DMS 273 (cell line): Measurements from ENCODE around the gene HMGCS2.
"Not testable (repeated sequence)": the region's sequence is repeated elsewhere in the genome, so short reads cannot be mapped to it uniquely, and the experiment has no call there.

Experiments used
- DNase-seq: peaks from one replicate; lab custom pipeline; 2025; ENCODE audit not compliant: unreplicated experiment; lab: John Stamatoyannopoulos, UW

Gene HMGCS2

GRCh38 chr1:119790451-119791198 is 21.9 kb upstream of the HMGCS2 start:
- no peak for DNase-seq

DNA sequence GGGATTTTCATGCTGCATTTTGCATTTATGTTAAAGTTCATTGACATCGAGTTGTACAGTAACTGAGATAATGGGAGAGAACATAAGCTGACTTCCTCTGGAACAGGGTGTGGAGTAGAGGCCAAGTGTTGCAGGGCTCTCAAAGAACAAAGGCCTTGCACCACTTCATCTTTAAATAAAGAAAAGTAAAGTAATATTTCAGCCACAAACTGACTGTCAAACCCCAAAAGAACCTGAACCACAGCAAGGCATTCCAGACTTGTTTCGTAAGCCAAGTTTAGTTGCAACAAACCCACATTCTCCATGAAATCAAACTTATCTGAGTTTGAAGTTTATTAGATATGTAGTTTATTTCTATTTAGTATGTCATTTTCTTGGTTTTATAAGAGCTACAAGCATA is 19.1 kb upstream of the HMGCS2 start:
- no peak for DNase-seq

GRCh38 chr1:119786473-119787050 is 17.9 kb upstream of the HMGCS2 start:
- peak; percentile 32 for DNase-seq

DNA sequence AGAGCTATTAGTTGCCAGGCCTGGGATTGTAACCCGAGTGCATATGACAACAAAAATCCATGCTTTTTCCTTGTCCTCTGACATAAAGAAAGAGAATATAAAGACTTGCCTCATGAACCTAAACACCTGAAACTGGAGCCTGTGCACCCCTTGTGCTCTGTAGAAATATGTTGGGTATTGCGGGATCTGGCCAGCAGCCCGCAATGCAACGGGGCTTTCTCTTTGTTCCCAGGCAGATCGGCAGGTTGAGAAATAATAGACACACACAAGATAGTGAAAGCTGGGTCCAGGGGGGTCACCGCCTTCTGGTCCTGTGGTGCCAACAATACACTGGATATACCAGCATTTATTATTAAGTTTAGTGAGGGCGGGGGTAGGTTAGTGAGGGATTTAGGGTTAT is 17.3 kb upstream of the HMGCS2 start:
- not testable (repeated sequence) for DNase-seq

- DNase-seq, result no peak
These were observed 15.6 kb upstream of the HMGCS2 start for GRCh38 chr1:119784191-119784781.

- DNase-seq, result no peak
These were observed 14.9 kb upstream of the HMGCS2 start for GRCh38 chr1:119783354-119784185.

- no peak for DNase-seq
These were observed 14.1 kb upstream of the HMGCS2 start for GRCh38 chr1:119782631-119783325.

DNA sequence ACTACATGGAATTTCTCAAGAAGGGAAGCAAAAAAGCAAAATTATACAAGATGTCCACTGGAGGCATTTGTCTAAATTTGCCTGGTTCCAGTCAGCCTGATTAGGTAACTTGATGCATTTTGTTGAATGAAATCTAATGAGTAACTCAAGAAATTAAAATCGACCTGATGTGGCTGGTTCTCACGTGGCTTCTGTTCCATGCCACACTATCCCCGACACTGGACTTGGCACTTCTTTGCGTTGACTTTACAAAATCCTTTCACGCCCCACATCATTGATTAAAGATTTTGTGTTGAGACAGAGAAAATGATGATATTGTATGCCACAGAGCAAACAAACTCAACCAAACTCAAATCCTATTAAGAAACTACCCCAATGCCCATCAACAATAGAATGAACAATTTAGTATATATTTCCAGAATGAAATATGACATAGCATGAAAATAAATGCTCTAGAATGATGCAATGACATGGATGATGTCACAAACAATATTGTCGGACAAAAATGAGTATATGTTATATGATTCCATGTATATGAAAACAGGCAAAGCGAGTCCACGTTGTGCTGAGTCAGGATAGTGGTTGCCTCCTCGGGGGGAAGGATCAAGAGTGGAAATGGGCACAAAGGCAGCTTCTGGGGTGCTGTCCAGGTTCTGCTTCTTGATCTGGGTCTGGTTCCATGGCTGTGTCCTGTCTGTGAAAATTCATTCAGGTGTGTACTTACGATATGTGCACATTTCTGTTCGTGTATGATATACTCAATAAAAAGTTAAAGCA is 12.9 kb upstream of the HMGCS2 start:
- DNase-seq, result no peak

DNA sequence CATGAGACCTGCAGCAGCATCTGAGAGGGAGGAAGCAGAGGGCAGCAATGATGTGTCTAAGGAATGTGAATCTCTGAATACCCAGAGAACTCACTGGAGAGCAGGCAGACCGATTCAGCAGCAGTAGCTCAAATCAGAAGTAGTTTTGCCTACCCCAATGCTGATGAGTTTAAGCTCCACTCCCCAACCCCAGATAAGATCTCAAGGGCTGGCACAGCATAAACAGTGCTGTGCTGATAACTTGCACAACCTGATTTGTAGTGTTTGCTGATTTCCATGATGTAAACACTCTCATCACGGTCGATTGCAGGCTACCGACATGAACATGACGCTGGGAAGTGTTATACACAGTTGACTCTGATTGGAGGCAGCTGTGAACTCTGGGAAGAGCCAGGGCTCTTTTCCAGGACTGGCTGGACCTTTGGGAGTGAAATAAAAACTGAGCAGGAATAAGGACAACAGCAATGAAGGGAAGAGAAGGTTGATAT is 11.2 kb upstream of the HMGCS2 start:
- DNase-seq, result peak; percentile 35

DNA sequence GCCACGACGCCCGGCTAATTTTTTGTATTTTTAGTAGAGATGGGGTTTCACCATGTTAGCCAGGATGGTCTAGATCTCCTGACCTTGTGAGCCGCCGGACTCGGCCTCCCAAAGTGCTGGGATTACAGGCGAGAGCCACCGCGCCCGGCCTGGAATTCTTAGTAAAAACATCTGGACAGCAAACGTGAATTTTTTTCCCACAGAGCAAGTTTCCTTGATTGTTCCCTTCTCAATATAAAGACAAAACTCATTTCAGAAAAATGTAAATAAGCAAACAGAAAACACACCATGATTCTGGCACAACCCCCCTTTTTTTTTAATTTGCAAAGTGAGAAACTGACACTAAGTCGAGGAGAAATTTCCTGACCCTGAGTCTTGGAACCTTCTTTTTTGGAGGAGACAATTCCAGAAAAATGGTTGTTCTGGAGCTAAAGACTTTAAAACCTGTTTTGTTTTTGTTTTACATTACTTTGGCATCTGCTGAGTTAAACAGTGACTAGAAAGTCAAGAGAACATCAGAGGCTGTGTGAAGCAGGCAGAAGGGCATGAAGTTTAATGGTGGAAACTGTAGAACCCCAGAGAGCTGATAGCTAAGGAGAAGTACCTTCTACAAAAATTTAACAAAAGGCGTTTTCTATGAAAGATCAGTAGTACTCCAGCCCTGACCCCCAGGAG is 10.3 kb upstream of the HMGCS2 start:
- no peak for DNase-seq

DNA sequence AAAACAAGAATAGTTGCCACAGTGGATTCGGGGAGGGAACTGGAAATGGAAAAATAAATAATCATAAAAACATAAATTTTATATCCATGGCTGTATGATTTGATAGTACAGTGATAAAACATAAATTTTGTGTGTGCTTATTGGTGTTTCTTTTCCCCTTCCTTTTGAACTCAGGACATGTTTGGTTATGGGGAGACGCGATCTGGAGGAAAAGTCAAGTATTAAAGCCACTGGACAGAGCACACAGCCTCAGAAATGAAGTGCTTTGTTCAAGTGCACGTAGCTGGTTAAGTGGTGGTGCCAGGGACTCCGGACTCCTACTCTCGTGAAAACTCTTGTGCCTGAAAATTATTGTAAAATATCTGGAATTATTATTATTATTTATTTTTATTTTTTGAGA is 9.7 kb upstream of the HMGCS2 start:
- DNase-seq, result no peak

GRCh38 chr1:119774746-119775490 is 6.2 kb upstream of the HMGCS2 start:
- DNase-seq, result no peak

DNA sequence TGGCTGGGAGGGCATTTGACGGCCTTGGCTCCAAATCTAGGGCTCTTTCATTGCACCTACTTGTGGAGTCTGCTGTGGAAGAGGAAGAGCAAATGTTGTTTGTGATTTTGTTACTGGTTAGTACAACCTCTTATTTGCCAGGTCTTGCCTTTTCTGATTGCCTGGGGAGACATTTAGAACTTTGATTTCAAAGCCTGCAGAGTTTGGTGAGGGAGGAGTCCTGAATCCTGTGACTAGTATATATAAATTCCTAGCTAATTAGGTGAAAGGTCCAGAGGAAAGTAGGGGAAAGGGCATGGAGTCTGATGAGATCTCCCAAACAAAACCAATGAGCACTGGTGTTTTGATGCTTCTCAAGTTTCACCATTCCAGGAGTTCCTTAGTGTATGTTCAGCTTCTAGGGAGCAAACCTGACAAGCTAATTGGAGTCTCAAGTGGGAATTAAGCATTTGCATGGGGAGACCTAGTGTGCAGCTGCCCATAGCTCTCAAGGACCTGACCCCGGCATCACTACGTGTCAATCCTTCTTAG is 5.1 kb upstream of the HMGCS2 start:
- peak; percentile 41 for DNase-seq

DNA sequence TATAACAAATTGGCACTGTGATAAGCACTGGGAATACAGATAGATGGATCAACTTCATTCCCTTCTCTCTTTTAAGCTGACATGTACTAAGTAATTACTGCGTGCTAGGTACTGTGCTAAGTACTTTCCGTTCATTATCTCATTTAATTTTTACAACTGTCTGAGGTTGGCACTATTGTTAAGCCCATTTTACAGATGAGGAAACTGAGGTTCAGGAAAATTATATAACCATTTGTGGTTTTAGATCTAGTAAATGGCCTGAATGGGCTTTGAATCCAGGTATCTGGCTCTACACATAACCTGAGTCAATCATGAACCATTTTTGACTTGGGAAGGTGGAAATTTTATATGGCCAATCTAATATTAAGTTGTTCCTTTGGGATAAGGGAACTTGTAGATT is 3.6 kb upstream of the HMGCS2 start:
- DNase-seq, result no peak

- DNase-seq, result peak; percentile 23
These were observed 3.1 kb upstream of the HMGCS2 start for GRCh38 chr1:119771770-119772169.

DNA sequence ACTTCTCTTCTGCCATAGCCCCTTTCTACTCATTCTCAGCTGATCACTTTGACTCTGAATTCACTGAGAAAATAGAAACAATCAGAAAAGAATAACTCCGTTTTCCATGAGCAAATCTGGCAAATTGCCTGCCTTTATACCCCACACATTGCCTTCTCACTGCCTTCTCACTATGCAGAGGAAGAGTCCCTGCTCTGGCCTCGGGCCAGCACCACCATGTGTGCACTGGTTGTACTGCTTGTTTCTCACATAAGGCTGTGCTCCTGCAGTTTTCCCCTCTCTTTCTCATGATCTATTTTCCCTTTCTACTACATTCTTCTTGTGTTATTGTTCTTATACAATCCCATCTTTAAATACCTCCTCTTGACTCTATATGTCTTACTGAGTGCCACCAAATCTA is 2.3 kb upstream of the HMGCS2 start:
- peak; percentile 81 for DNase-seq

DNA sequence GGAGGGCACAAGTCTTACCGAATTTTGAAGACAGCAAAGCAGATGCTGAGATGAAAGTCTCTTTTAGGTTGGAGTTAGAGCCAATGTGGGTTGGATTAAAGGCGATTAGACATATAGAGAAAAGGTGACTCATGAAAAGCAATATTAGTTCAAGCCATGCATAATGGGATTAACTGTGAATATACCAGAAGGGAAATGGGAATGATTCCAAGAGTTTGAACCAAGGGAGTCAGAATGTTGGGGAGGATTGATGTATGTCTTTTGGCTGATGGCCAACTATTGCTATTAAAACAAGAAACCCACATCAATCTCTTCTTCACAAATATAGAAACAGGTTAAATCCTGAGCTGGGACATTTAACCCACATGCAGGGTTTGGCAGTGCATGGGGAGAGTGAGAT is 1.2 kb downstream of the HMGCS2 start:
- peak; percentile 8 for DNase-seq

GRCh38 chr1:119766374-119766794 is 2.3 kb downstream of the HMGCS2 start:
- no peak for DNase-seq

DNA sequence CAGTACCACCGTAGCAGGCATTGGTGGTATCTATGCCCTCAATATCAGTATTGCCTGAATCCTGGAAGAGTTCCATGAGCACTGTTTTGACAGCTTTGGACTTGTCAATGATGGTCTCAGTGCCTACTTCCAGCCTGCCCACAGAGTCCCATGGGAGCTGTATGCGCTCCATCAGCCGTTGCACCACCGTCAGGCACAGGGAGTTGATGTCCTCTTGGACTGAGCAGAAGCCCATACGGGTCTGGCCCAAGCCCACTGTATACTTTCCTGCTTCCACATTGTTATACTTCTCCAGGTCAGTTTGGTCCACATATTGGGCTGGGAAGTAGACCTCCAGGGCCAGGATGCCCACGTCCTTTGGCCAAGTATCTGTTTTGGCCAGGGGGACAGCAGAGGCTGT is 4.5 kb downstream of the HMGCS2 start:
- no peak for DNase-seq
